GM21723 (cell line): ENCODE measurements around the gene CLNK.
"Not testable (repeated sequence)": the region's sequence is repeated elsewhere in the genome, so short reads cannot be mapped to it uniquely, and the experiment has no call there.

Source experiments
- ATAC-seq: cut with Tn5 transposase; IDR thresholded peaks from one replicate; pipeline ENCODE4 v1.9.1; 2021; ENCODE audit warnings: mild to moderate bottlenecking, moderate library complexity; ENCODE audit not compliant: unreplicated experiment

CLNK gene

DNA sequence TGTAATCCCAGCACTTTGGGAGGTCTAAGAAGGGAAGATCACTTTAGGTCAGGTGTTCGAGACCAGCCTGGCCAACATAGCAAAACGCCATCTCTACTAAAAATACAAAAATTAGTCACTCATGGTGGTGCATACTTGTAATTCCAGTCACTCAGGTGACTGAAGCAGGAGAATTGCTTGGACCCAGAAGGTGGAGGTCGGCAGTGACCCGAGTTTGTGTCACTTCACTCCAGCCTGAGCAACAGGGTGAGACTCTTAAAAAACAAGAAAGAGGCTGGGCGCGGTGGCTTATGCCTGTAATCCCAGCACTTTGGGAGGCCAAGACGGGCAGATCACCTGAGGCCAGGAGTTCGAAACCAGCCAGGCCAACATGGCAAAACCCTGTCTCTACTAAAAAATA, 69.6 kb downstream of the CLNK start:
- ATAC-seq: not testable (repeated sequence)

DNA sequence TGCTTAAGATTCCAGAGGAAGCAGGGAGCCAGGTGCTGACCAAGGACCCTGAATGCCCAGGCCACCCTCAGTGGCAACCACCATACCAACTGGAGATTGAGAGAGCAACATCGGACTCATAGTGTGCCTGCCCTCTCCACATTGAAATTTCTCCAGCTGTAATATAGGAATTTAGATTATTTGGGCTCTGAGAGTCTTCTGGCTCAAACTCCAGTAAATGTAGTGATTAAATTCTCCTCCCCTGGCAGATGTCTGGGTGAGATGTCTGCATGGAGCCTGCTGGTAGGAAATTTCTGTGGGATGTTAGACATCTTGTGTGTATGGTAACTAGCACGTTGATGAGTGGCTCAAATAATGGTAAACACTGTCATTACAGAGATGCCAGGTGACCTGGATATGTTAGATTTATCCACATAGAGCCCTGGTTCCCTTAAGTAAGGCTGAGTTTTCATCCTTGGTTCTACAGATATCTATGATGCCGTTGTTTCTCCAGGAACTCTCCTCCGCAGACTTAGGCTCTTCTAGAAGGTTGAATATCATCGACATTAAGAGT, 70.6 kb downstream of the CLNK start:
- no peak for ATAC-seq

DNA sequence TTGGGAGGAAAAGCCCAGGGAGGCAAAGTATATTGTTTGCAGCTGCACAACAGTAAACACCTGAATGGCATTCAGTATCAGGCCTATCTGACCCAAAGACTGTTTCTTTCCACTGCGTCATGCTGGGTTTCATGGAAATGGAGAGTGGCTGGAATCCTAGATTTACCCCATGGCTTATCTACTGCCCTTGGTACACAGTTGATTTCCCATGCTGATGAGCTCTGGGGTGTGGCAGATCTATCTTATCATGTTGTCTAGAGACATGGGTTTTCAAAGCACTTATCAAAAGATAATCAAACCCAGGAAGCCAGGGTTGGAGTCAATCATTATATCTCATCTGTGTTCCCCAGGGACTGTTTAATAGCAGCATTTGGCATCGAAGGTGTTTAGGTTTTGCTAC, 72.1 kb downstream of the CLNK start:
- ATAC-seq: no peak

DNA sequence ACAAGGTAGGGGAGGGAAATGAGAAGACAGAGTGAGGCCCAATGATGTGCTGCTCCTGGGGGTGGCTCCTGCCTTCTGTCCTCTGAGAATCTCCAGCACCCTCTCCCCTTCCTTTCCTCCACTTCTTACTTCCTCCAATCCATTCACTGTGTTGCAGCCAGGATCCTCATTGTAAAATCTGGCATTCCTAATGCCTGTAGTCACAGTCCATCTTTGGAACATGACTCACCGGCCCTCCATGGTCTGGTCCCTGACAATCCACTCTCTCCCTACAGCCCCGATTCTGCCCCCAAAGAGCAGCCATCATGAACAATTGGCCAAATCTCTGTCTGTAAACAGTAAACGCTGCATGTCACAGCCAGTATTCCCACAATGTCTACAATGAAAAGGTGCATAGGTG, 72.9 kb downstream of the CLNK start:
- ATAC-seq: no peak

DNA sequence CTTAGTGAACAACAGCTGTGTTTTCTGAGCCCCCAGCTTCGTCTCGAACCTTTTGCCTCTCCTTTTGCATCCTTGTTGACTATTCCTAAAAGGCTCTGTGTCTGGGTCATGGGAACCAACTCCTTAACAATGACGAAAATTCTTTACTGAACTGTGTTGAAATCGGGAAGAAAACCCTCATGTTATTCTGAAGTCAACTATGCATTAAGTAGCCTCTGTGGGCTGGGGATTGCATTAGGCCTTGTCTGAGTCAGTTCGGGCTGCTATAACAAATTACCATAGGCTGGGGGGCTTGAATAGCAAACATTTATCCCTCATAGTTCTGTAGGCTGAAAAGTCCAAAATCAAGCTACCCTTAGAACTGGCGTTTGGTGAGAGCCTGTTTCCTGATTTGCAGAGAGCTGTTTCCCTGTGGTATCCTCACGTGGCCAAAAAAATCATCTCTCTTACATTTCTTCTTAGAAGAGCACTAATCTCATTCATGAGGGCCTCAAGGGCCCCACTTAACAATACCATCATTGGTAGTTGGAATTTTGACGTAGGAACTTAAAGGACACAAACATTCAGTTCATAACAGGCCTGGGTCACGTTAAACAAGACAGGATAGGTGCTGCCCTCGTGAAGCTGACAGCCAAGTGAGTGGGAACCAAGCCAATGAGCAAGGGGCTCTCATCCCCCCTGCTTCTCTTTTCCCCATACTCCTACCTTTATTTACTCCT, 75.9 kb downstream of the CLNK start:
- no peak for ATAC-seq

DNA sequence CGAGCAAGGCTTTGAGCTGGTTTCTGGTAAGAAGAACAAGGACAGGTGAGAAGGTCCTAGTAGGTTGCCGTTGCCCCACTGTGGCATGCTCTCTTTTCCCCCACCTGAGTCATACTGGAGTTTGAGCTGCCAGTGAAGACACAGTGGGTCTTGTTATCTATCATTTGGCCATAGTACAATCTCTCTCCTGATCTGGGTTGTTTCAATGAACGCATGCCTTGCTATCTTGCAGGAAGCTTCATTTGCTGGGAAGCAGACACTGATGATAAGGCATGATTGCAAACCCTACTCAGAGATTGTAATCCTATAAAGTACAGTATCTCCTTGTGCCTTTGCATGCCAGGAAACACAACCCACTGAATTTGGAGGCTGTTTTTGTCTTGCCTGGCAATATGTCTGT, 77.4 kb downstream of the CLNK start:
- no peak for ATAC-seq

DNA sequence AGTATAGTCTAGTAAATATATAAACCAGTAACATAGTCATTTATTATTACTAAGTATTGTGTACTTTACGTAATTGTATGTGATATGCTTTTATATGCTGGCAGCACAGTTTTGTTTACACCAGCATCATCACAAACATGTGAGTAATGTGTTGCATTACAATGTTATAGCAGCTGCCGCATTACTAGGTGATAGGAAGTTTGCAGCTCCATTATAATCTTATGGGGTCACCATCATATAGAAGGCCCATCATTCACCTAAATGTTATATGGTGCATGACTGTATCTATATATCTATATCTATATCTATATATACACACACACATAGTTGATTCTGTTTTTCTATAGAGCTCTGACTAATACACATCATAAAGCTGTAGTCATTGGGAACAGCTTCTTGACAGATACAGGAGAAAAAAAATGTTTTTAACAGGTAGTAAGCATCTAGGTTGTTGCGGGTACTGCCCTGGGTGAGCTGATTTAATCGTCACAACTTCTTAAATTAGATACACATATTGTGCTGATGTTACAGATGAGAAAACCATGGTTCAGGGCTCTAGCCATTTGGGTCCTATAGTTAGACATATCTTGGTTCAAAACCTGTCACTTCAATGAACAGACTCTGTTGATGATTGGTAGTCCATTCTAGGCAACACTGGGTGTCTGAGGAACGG, 77.9 kb downstream of the CLNK start:
- ATAC-seq: no peak

DNA sequence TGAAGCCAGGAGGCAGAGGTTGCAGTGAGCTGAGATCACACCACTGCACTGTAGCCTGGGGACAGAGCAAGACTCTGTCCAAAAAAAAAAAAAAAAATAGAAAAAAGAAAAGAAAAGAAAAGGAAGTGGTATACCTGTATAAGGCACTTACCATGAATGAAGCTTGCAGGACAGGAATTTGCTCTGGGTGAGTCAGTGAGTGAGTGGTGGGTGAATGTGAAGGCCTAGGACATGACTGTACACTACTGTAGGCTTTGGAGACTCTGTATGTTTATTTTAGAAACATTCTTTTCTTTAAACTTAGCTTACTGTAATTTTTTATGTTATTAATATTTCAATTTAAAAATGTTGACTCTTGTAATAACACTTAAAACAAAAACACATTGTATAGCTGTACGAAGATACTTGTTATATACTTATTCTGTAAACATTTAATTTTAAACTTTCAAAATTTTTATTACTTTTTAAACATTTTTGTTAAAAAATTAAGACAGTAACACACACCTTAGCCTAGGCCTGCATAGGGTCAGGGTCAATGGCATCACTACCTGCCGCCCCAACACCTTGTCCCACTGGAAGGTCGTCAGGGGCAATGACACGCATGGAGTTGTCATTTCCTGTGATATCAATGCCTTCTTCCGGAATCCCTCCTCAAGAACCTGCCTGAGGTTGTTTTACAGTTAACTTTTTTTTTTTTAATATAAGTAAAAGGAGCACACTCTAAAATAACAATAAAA, 78.7 kb downstream of the CLNK start:
- no peak for ATAC-seq

DNA sequence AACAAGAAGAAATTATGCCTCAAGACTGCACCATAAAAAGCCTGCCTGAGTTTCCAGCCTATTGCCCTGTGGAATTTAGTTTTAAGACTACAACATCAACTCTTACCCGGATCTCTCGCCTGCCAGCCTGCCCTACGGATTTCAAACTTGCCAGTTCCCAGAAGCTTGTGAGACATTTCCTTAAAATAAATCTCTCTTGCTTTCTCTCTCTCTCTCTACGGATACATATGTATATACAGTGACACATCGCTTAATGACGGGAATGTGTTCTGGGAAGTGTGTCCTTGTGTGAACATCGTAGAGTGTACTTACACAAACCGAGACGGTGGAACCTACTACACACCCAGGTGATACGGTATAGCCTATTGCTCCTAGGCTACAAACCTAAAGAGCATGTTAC, 79.5 kb downstream of the CLNK start:
- ATAC-seq: no peak

DNA sequence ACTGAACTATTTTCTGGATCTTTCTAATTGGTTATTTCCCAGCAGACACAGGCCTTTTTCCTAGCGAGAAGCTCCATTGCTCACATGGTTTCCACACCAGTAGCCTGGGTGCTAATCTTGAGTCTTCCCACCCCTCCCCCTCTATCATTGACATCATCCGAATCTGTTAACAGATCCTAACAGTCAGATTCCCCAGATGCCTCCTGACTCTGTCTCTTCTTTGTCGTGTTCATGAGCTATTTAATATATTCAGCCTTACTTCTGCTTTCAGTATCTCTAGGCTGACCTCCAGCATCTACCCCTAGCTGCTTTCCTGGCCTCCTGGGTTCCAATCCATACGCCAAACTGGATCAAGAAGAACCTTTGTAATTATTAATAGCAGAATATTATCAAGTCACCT, 85.0 kb downstream of the CLNK start:
- peak; percentile 69 for ATAC-seq

DNA sequence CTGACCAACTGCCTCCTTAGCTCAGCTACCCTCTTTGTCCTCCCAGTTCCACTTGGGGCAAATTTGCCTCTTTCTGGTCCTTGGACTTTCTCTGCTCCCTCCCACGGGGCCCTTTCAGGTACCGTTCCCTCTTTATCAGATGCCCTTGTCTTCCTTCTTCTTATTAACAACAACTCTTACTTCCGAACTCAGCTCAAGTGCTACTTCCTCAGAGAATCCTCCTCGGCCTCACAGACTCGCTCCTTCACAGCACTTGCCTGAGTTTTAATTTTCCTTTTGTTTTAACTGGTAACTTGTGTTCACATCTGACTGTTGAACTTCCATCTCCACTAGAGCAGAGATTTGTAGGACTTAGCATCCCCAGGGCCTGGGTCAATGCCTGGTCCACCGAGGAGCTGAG, 85.7 kb downstream of the CLNK start:
- no peak for ATAC-seq

DNA sequence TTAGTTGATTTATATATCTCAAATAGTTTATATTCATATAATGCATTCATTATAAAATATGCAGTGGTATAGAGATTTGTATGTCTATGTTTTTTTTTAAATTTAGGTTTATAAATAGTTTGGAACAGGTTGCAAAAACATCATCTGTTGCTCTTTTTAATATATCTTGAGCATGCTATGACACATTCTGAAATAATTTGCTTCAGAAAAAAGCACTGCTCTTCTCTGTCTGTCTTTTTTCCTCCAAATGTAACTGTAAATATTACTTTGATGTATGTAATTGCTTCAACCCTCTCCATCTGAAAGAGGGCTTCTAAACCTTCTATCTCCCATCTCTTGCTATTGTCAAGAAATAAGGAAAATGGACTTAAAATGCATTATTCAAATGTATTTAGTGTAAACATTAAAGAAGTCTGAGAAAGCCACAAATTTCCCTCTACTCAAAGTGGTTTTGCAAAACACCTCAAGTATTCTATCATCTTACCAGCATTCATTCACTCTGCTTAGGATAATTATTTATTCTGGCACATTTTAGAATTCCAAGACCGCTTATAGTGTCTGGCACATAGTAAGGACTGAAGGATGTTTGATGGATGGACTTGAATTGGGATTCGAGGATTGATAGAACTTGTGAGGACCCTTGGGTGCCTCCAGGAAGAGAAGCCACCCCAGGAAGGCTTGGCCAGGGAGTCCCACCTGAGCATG, 87.8 kb downstream of the CLNK start:
- ATAC-seq: no peak

DNA sequence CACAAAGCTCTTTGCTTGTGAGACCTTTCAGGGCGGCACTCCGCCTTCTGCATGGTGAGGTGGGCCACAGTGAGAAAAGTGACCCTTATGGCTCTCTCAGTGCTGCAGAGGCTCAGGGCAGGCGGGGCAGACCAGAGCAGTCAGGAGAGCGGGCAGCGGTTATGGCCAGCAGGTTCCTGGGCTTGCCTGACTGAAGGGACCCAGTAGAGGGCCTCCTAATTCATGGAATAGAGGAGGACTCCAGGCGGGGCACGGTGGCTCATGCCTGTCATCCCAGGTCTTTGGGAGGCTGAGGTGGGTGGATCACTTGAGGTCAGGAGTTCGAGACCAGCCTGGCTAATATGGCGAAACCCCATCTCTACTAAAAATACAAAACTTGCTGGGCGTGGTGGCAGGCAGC, 91.4 kb downstream of the CLNK start:
- ATAC-seq: no peak

DNA sequence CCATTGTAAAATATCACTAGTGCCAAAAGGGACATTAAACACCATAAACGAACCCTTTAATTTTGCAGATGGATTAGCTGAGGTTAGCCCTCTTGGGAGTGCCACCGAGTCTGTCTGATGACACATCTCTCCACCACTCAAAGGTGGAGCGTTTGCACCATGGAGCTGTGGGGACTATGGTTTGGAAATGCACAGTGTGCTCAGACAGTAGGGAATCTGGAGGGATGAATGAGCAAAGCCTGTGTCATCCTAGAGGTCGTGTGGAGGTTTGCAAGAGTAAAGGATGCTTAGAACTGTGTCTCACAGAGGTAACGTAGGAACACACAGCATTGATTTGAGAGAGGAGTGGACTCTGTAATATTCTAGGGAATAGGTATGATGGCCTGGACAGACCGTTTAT, 93.7 kb downstream of the CLNK start:
- no peak for ATAC-seq

DNA sequence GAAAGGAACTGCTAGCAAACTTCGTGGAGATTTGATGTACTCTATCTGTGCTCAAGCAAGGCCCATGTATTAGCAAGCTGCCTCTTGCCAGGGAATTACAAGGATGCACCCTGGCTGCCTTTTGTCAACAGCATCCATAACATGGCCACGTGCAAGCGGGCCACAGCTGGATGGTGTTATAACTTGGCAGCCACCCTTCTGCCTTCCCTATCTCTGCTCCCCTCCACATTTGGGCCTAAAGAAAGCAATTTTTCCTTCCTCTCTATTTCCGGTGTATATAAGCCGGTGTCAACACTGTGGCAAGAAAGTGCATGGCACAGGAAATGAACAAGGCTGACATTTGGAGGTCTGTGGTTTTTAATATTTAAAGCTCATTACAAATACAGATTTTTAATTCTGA, 94.8 kb downstream of the CLNK start:
- no peak for ATAC-seq

DNA sequence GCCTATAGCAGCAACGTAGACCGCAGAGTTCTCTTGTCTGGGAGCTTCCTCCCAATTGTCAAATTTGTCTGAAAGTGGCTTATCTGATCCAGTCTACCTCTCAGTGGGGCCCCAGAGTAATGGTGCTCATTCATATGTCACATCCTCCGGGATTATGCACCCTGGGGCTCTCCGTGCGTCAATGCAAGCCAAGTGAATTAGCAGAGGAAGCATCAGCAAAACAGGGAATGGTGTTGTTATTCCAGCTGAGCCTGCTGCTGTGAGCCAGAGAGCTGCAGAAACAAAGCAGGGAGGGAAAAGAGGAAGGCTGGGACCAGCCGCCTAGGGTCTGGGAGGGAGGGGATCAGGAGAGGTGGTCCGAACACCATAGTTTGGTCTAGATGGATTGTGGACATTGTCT, 95.2 kb downstream of the CLNK start:
- ATAC-seq: no peak

DNA sequence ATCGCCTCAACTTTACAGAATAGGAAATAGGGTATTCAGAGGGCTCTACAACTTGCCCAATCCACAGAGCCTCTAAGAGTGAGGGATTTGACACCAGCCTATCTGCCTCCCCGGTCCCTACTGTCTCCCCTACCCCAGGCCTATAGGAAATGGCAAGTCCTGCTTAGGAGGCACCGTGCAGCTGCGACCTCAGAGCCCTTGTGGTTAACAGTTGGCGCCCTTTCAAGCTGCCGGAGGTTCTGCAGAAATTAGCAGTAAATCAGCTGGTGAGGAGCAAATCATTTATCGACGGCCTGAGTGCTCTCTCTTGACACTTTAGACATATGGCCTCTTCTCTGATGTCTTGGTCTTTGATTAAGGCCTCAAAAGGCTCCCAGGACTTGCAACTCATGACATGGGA, 96.9 kb downstream of the CLNK start:
- no peak for ATAC-seq

DNA sequence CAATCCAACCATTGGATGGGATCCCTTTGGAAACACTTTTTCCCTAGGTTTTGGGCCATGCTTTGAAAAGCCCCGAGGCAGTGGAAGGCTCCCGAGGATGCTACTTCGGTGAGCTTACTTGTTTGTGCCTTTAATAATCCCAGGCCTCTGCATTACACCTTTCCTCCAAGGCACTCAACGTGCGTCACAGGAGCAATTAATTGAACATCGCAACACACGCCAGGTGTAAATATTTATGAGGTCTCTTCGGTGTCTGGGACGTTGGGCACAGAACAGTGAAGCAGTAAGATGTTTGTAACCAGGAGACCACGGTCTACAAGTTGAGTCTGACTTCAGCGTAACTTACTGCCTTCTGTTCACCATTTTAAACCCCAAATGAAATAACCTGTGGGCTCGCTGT, 97.3 kb downstream of the CLNK start:
- no peak for ATAC-seq

DNA sequence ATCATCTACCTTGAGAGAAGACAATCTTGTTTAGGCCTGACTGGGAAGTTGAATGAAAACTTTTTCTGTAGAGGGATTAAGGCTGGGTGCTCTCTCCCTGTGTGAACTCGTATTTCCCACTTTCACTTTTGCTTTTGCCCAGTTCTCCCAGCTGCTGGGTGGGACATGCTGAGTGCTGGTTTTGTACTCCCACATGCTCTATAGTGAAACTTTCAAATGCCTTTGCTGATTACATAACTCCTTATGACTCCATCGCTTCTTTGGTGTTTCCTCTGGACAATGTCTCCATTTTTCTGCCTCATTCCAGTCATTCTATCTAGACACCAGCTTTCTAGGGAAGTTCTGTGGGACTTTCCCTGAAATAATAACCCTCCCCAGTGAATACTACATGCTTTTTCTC, 100.5 kb downstream of the CLNK start:
- ATAC-seq: peak; percentile 66

DNA sequence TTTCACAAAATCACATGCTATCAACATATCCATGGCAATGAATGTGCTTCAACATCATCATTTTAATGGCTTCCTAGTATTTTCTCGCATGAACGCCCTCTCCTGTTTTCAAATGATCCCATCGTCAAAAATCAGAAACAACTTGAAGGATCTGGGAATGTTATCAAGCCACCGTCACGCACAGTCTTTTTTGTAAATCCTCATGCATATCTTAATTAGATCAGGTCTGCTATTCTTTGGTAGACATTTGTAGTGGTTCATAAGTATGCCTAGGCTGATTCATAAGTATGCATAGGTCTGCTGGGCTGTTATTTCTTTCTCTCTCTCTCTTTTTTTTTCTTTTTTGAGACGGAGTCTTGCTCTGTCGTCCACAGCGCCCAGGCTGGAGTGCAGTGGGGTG, 101.6 kb downstream of the CLNK start:
- ATAC-seq: no peak

DNA sequence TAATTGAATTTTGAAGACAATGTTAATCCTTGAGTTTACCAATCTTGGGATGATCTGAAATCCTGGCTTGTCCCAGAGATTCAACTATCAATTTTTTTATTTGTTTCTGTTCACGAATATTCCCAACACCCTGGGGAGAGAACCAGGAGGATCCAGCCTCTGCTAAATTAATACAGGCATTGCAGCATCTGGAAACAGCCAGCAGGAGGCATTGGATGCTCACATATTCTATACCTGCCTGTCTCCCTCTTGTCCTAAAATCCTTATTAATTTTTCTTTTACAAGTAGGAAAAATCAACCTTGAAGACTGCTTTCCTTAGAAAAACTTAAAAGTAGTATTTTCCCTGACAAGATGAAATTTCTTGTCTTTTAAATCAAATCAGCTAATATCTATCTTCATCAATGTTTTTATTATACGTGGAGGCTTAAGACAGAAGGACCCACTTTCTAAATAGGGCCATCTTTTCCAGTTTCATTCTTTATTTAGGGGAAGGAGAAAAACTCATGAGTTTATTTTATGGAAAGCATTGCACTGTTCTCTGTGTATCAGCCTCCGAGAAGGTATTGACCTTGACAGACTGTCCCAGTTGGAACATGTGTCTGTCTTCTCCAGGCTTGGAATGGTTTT, 102.4 kb downstream of the CLNK start:
- ATAC-seq: no peak
